ENCODE measurements around the gene CSMD2.

DNA sequence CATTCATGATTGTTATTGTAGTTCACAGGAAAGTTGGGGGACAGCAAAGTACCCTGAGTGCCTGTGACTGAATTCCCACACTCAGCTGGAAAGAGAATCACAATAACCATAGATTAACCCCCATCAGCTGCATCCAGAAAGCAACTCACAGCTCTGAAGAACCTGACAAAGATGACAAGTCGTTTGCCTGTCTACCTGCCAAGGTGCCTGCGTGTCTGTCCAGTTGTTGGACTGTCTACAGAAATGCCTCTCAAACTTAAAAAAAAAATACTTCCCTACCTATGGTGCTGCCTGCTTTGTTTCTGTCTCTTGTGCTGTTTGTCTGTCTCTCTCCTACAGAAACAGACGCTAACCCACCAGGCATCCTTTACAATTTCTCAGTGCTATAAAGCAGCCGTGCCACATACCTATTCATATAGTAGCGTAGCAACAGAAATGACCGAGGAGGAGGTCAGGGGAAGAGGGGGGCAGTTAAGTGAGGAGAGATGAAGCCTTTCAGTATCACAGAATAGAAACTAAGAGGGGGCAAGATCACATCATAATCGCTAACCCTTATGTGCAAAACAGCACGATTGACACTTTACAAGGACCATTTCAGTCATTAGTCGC lies 455.8 kb downstream of the CSMD2 start:
- no peak for TF ChIP-seq YY1 (IDR thresholded peaks at IDR 0.05; ENCODE audit: insufficient read depth, insufficient read length)
- TF ChIP-seq SUZ12 (IDR thresholded peaks at IDR 0.05; ENCODE audit: extremely low read depth, insufficient read depth, insufficient read length): no peak

Measured in NT2/D1 (cell line).